Upper lobe of right lung (tissue), 1 donor: Measurements from ENCODE around the gene COL28A1. TPM values are rescaled to one million over a fixed set of nuclear protein-coding genes. Genes with fewer than 3 reads are reported as not detected.

Experiments used
- ATAC-seq: fragments of 200-7000 bp; cut with Tn5 transposase; one replicate; pipeline ENCODE4 v1.9.1; 2020; ENCODE audit warnings: mild to moderate bottlenecking, moderate library complexity
- DNase-seq: peaks from one replicate; pipeline ENCODE4 v3.0.0-alpha.2; 2020
- H3K27ac ChIP-seq: fragments of 200-600 bp; one replicate; pipeline ENCODE4 v1.8.0; 2022
- H3K27me3 ChIP-seq: fragments of 200-600 bp; one replicate; pipeline ENCODE4 v1.8.0; 2022; ENCODE audit warnings: mild to moderate bottlenecking
- H3K36me3 ChIP-seq: fragments of 200-600 bp; one replicate; pipeline ENCODE4 v1.8.0; 2022
- H3K4me1 ChIP-seq: fragments of 200-600 bp; one replicate; pipeline ENCODE4 v1.8.0; 2022
- H3K4me3 ChIP-seq: fragments of 200-600 bp; one replicate; pipeline ENCODE4 v1.8.0; 2022; ENCODE audit warnings: mild to moderate bottlenecking
- H3K9me3 ChIP-seq: fragments of 200-600 bp; one replicate; pipeline ENCODE4 v1.8.0; 2022
- CTCF ChIP-seq: fragments of 200-600 bp; IDR thresholded peaks from one replicate; pipeline ENCODE4 v1.8.0; 2022; ENCODE audit warnings: antibody characterized with exemption
- intact Hi-C: fragments of 100-400 bp; cut with DNase I; formaldehyde crosslinking; loops from one replicate; pipeline ENCODE4 v1.11.0; 2022
- long read RNA-seq: library from polyadenylated mRNA; unstranded; transcript quantifications from one replicate; pipeline ENCODE4 v2.0.0, GENCODE V29; 2021
- total RNA-seq: library from RNA; stranded (reverse); fragmentation: NEBNext Ultra II Directional; extraction: Animal tissue kit (Norgen Biotek cat#: 25700); gene quantifications from one replicate; pipeline ENCODE4 v1.2.1, GENCODE V29; 2021
- donor health status: DM: no; HTN: yes; CAD: no; lungs with severe emphysema.

The COL28A1 gene
- 0.61 TPM for total RNA-seq
- long read RNA-seq: 0 reads

- ATAC-seq: no peak
These were observed at the start of gene COL28A1 for GRCh38 chr7:7535691-7536090. TSS of gene COL28A1 (minus strand) at chr7:7535873. CDS start at chr7:7532875, 2,998 bp downstream.

DNA sequence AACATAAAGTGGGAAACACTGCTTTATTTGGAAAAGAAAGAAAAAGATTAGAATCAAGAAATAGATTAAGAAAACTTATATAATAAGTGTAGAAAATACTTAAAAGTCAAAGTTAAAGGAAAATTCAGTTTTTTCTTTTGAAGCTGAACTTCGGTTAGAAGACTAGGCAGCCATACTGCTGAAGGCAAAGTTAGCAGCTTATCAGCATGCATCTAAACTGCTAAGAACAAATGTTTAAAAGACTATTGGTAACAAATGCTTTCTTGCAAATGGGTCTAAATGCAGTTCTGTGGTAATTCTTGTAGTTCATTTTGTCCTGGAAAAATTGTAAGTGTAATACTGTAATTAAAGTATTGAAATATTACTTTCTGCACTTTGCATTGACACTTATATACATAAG lies 49.0 kb upstream of the COL28A1 start:
- no peaks in the 10 kb centered on the region for H3K27me3 ChIP-seq
- H3K4me1 ChIP-seq: no peaks in the 10 kb centered on the region
- no peak overlapping the region for H3K27ac ChIP-seq
- DNase-seq: no peak
- ATAC-seq: no peak
- no peak for TF ChIP-seq CTCF
- H3K4me3 ChIP-seq: no peak overlapping the region
- peaks cover 3% of the 10 kb centered on the region for H3K36me3 ChIP-seq
- intact Hi-C loops: no loop called here
- no peaks in the 10 kb centered on the region for H3K9me3 ChIP-seq

More at GRCh38 chr7:7535691-7536090, at the start of gene COL28A1:
- no peaks in the 10 kb centered on the region for H3K36me3 ChIP-seq
- no peak within 1 kb of the TSS for H3K4me3 ChIP-seq
- no peaks in the 10 kb centered on the region for H3K27me3 ChIP-seq
- no peaks in the 10 kb centered on the region for H3K9me3 ChIP-seq
- intact Hi-C loops: loop anchor here (10.0 kb wide), 1 partner anchor 91 kb away; no protein-coding TSS in a partner anchor
- TF ChIP-seq CTCF: no peak
- no peaks in the 10 kb centered on the region for H3K4me1 ChIP-seq
- H3K27ac ChIP-seq: no peak within 1 kb of the TSS
- DNase-seq: no peak

DNA sequence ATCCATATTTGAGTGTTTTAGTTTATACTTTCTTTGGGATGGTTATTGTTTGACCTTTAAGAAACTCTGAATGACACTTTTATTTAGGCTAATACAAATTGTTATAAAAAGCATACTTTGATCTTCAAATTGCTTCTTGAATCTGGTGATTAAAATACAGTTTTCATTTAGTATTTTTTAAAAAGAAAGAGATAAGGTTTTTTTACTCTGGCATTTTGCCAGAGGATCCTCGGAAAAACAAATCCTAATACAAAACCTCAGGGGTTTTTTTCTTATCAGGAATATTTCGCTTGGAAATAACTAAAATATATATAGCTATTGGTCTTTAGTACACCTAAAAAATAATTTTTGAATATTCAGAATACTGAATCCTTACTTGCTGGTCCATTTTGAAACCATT lies 48.1 kb upstream of the COL28A1 start:
- Histone ChIP-seq H3K27me3 (no peaks in the 10 kb centered on the region), H3K4me1 (no peaks in the 10 kb centered on the region), H3K36me3 (no peaks in the 10 kb centered on the region), H3K4me3 (no peak overlapping the region), H3K27ac (no peak overlapping the region), H3K9me3 (no peaks in the 10 kb centered on the region)
- intact Hi-C loops: no loop called here
- no peak for ATAC-seq
- no peak for TF ChIP-seq CTCF
- no peak for DNase-seq

GRCh38 chr7:7582596-7582995 lies 46.9 kb upstream of the COL28A1 start:
- ATAC-seq: no peak
- Histone ChIP-seq H3K27me3 (no peaks in the 10 kb centered on the region), H3K4me1 (no peaks in the 10 kb centered on the region), H3K36me3 (no peaks in the 10 kb centered on the region), H3K9me3 (no peaks in the 10 kb centered on the region), H3K27ac (no peak overlapping the region), H3K4me3 (no peak overlapping the region)
- TF ChIP-seq CTCF: no peak
- intact Hi-C loops: no loop called here
- no peak for DNase-seq

GRCh38 chr7:7581531-7582179 lies 46.0 kb upstream of the COL28A1 start:
- Histone ChIP-seq H3K36me3 (no peaks in the 10 kb centered on the region), H3K27me3 (no peaks in the 10 kb centered on the region)
- TF ChIP-seq CTCF: no peak

DNA sequence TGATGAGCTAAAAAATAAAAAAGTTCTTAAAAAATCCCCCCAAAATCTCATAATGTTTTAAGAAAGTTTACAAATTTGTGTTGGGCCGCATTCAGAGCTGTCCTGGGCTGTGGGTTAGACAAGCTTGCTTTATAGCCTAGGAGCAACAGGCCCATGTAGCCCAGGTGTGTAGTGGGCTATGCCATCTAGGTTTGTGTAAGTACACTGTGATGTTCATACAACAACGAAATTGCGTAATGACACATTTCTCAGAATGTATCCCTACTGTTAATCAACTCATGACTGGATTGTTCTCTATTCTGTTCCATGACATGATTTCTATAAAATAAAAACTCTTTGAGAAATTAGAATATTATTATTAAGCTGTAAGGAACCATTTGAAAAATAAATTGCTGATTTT lies 44.0 kb upstream of the COL28A1 start:
- H3K36me3 ChIP-seq: no peaks in the 10 kb centered on the region
- H3K4me3 ChIP-seq: no peak overlapping the region
- ATAC-seq: no peak
- H3K27ac ChIP-seq: no peak overlapping the region
- no peak for DNase-seq
- intact Hi-C loops: no loop called here
- no peaks in the 10 kb centered on the region for H3K9me3 ChIP-seq
- H3K27me3 ChIP-seq: no peaks in the 10 kb centered on the region
- no peak for TF ChIP-seq CTCF
- no peaks in the 10 kb centered on the region for H3K4me1 ChIP-seq

More at GRCh38 chr7:7581531-7582179, 46.0 kb upstream of the COL28A1 start:
- intact Hi-C loops: no loop called here
- Histone ChIP-seq H3K27ac (no peak overlapping the region), H3K9me3 (no peaks in the 10 kb centered on the region), H3K4me3 (no peak overlapping the region), H3K4me1 (no peaks in the 10 kb centered on the region)
- DNase-seq (no peak), ATAC-seq (peak; percentile 49)
